ENCODE data around the gene RAB14.

DNA sequence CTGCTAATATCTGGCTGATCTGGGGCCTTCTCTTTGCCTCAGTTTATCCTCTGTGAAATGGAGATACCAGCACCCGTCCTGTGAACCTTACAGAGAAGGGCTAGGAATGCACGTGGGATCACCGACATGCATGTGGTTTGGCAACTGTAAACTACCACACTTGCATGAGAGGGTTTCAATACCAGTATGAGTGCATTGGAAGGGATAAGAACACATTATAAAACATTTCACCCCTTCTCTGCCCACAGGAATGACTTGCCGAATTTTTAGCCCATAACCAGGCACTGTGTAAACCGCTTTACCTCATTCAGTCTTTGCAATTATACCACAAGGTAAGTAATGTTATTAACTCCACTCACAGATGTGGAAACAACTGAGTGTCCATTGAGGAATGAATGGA lies 8.9 kb upstream of the RAB14 start:
- no peak for TF ChIP-seq POLR2A (IDR thresholded peaks at IDR 0.05)
- TF ChIP-seq, protein P1, sequence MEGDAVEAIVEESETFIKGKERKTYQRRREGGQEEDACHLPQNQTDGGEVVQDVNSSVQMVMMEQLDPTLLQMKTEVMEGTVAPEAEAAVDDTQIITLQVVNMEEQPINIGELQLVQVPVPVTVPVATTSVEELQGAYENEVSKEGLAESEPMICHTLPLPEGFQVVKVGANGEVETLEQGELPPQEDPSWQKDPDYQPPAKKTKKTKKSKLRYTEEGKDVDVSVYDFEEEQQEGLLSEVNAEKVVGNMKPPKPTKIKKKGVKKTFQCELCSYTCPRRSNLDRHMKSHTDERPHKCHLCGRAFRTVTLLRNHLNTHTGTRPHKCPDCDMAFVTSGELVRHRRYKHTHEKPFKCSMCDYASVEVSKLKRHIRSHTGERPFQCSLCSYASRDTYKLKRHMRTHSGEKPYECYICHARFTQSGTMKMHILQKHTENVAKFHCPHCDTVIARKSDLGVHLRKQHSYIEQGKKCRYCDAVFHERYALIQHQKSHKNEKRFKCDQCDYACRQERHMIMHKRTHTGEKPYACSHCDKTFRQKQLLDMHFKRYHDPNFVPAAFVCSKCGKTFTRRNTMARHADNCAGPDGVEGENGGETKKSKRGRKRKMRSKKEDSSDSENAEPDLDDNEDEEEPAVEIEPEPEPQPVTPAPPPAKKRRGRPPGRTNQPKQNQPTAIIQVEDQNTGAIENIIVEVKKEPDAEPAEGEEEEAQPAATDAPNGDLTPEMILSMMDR (IDR thresholded peaks at IDR 0.05), result no peak
